GM12875 (cell line): ENCODE results near the gene GRIK3.

Experiments
- H3K4me3 ChIP-seq: one replicate; pipeline ENCODE4 v1.5.1; 2011; ENCODE audit warnings: low read depth, low read length, control low read depth
- CTCF ChIP-seq: IDR thresholded peaks from 2 replicates; pipeline ENCODE4 v1.5.1; 2011; ENCODE audit warnings: low read depth, mild to moderate bottlenecking, control low read depth, inconsistent platforms, low read length, moderate library complexity, borderline replicate concordance; ENCODE audit not compliant: insufficient read depth

Gene GRIK3

GRCh38 chr1:36796106-36796590, 238.2 kb downstream of the GRIK3 start:
- H3K4me3 ChIP-seq: no peak overlapping the region
- no peak for TF ChIP-seq CTCF

- H3K4me3 ChIP-seq: no peak overlapping the region
- TF ChIP-seq CTCF: no peak
Measured at GRCh38 chr1:36794460-36794859, 239.9 kb downstream of the GRIK3 start.

GRCh38 chr1:36793452-36793851, 240.9 kb downstream of the GRIK3 start:
- no peak for TF ChIP-seq CTCF
- no peak overlapping the region for H3K4me3 ChIP-seq

- no peak for TF ChIP-seq CTCF
- H3K4me3 ChIP-seq: no peak overlapping the region
Measured at GRCh38 chr1:36792292-36792691, 242.0 kb downstream of the GRIK3 start.

- H3K4me3 ChIP-seq: no peak overlapping the region
- no peak for TF ChIP-seq CTCF
Measured at GRCh38 chr1:36790191-36790590, 244.1 kb downstream of the GRIK3 start.

- H3K4me3 ChIP-seq: no peak overlapping the region
- no peak for TF ChIP-seq CTCF
Measured at GRCh38 chr1:36789535-36789934, 244.8 kb downstream of the GRIK3 start.

GRCh38 chr1:36787312-36787913, 246.9 kb downstream of the GRIK3 start:
- TF ChIP-seq CTCF: no peak
- no peak overlapping the region for H3K4me3 ChIP-seq
